BJ (cell line): ENCODE data around the gene CCDC186. TPM values are rescaled to one million over a fixed set of nuclear protein-coding genes. Genes with fewer than 3 reads are reported as not detected.

ENCODE experiments used
- polyA plus RNA-seq: library from polyadenylated mRNA; depleted of rRNA; stranded (reverse); fragments of >200 nt; gene quantifications from 2 replicates; pipeline ENCODE4 v1.2.3, GENCODE V29; 2011; rRNA removed
- small RNA-seq: library from RNA; depleted of rRNA; stranded (forward); fragments of <200 nt; gene quantifications from one replicate; pipeline ENCODE3, GENCODE V24; 2012; ENCODE audit warnings: low replicate concordance, low read depth; ENCODE audit not compliant: insufficient read length

The CCDC186 gene
- polyA plus RNA-seq, 1 experiment = 2.2 TPM

Small RNAs within 50 kb of the gene (small RNA-seq; reads per million reads assigned to genes)
- gene RF02277 (not detected), gene RNU6-709P (not detected)

Other genes starting within 250 kb of the CCDC186 start
- not detected in 2 replicates for gene ADRB1, start 130.3 kb downstream of the CCDC186 start, polyA plus RNA-seq
- gene TDRD1, start 5.2 kb upstream of the CCDC186 start, polyA plus RNA-seq = 0.01 TPM in 1 of 2 replicates, not detected in the other
- 0.07 TPM in 1 of 2 replicates, not detected in the other for gene VWA2, start 65.1 kb upstream of the CCDC186 start, polyA plus RNA-seq
- gene AFAP1L2, start 230.3 kb upstream of the CCDC186 start, polyA plus RNA-seq = 0.10 and 0.22 TPM in 2 replicates